DOHH2 (cell line): ENCODE results near the gene USB1.

Experiments used
- H3F3A ChIP-seq: fragments of 200-600 bp; sonication (generic), shearing (Covaris generic); 2 replicates; pipeline ENCODE4 v1.6.0; 2016; ENCODE audit warnings: antibody characterized with exemption, mild to moderate bottlenecking; ENCODE audit not compliant: control insufficient read depth, insufficient read depth
- H3K27ac ChIP-seq: fragments of 200-600 bp; sonication (generic); 2 replicates; pipeline ENCODE4 v1.5.1; 2014; ENCODE audit warnings: low read depth, mild to moderate bottlenecking, low read length, moderate library complexity
- H3K27me3 ChIP-seq: fragments of 200-600 bp; sonication (generic); 2 replicates; pipeline ENCODE4 v1.6.1; 2014; ENCODE audit warnings: mild to moderate bottlenecking, low read length, mixed read lengths; ENCODE audit not compliant: control insufficient read depth
- H3K36me3 ChIP-seq: fragments of 200-600 bp; sonication (generic); 2 replicates; pipeline ENCODE4 v1.6.1; 2014; ENCODE audit warnings: mild to moderate bottlenecking, low read length, moderate library complexity, mixed read lengths; ENCODE audit not compliant: control insufficient read depth
- H3K4me1 ChIP-seq: fragments of 200-600 bp; sonication (generic); 2 replicates; pipeline ENCODE4 v1.6.1; 2014; ENCODE audit warnings: mild to moderate bottlenecking, low read length, mixed read lengths; ENCODE audit not compliant: control insufficient read depth
- H3K4me2 ChIP-seq: fragments of 200-600 bp; sonication (generic); 2 replicates; pipeline ENCODE4 v1.6.0; 2014; ENCODE audit warnings: mild to moderate bottlenecking, low read length, moderate library complexity
- H3K4me3 ChIP-seq: fragments of 200-600 bp; sonication (generic); 2 replicates; pipeline ENCODE4 v1.5.1; 2014; ENCODE audit warnings: mild to moderate bottlenecking, low read length, mixed read lengths
- H3K79me2 ChIP-seq: fragments of 200-600 bp; sonication (generic); 2 replicates; pipeline ENCODE4 v1.6.1; 2014; ENCODE audit warnings: mild to moderate bottlenecking, low read length, mixed read lengths; ENCODE audit not compliant: control insufficient read depth
- H3K9me2 ChIP-seq: fragments of 200-600 bp; sonication (generic); replicated peaks from 2 replicates; pipeline ENCODE4 v1.6.1; 2014; ENCODE audit warnings: mild to moderate bottlenecking, low read length, mixed read lengths; ENCODE audit not compliant: control insufficient read depth
- H3K9me3 ChIP-seq: fragments of 200-600 bp; sonication (generic); 2 replicates; pipeline ENCODE4 v1.6.1; 2014; ENCODE audit warnings: antibody characterized with exemption, low read length, mixed read lengths; ENCODE audit not compliant: control insufficient read depth, insufficient read depth
- H4K20me1 ChIP-seq: fragments of 200-600 bp; sonication (generic); 2 replicates; pipeline ENCODE4 v1.6.0; 2014; ENCODE audit warnings: low read depth, mild to moderate bottlenecking, antibody characterized with exemption, low read length, moderate library complexity; ENCODE audit not compliant: control insufficient read depth, insufficient read depth
- EZH2phosphoT487 ChIP-seq: fragments of 200-600 bp; sonication (generic); IDR thresholded peaks from 2 replicates; pipeline ENCODE4 v1.6.1; 2017; ENCODE audit warnings: borderline replicate concordance, mild to moderate bottlenecking, antibody characterized with exemption, low read length, moderate library complexity, mixed read lengths
- TF ChIP-seq, protein P1 (sequence below): fragments of 200-600 bp; sonication (generic); IDR thresholded peaks from one replicate; pipeline ENCODE4 v1.5.1; 2014; ENCODE audit warnings: antibody characterized with exemption, mild to moderate bottlenecking, low read depth, low read length; ENCODE audit not compliant: poor library complexity, severe bottlenecking

The USB1 gene

GRCh38 chr16:58039829-58040495 is 38.8 kb downstream of the USB1 start:
- no peak for TF ChIP-seq EZH2phosphoT487
- TF ChIP-seq, protein P1, sequence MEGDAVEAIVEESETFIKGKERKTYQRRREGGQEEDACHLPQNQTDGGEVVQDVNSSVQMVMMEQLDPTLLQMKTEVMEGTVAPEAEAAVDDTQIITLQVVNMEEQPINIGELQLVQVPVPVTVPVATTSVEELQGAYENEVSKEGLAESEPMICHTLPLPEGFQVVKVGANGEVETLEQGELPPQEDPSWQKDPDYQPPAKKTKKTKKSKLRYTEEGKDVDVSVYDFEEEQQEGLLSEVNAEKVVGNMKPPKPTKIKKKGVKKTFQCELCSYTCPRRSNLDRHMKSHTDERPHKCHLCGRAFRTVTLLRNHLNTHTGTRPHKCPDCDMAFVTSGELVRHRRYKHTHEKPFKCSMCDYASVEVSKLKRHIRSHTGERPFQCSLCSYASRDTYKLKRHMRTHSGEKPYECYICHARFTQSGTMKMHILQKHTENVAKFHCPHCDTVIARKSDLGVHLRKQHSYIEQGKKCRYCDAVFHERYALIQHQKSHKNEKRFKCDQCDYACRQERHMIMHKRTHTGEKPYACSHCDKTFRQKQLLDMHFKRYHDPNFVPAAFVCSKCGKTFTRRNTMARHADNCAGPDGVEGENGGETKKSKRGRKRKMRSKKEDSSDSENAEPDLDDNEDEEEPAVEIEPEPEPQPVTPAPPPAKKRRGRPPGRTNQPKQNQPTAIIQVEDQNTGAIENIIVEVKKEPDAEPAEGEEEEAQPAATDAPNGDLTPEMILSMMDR = no peak
- Histone ChIP-seq H3K4me3 (no peak overlapping the region), H3K4me1 (peaks cover 32% of the 10 kb centered on the region), H3K9me3 (no peaks in the 10 kb centered on the region), H4K20me1 (no peaks in the 10 kb centered on the region), H3K9me2 (no peaks in the 10 kb centered on the region), H3F3A (no peaks in the 10 kb centered on the region), H3K27ac (no peak overlapping the region), H3K27me3 (no peaks in the 10 kb centered on the region), H3K79me2 (peaks cover 5% of the 10 kb centered on the region; the same call in 1 of the 2 replicates), H3K4me2 (no peak overlapping the region), H3K36me3 (no peaks in the 10 kb centered on the region)

DNA sequence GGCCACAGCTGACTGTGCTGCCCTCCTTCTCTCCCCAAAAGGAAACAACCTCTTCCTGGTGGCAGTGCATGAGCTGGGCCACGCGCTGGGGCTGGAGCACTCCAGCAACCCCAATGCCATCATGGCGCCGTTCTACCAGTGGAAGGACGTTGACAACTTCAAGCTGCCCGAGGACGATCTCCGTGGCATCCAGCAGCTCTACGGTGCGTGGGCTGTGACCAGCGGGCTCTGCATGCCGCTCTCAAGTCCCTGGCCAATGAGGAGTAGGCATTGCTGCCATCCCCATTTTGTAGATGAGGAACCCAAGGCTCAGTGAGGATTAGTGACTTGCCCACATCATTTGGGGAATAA is 39.3 kb downstream of the USB1 start:
- H3K4me2 ChIP-seq = no peak overlapping the region
- no peaks in the 10 kb centered on the region for H3K9me3 ChIP-seq

GRCh38 chr16:58040945-58041627 is 39.9 kb downstream of the USB1 start:
- Histone ChIP-seq H3K36me3 (no peaks in the 10 kb centered on the region), H3K9me2 (no peaks in the 10 kb centered on the region)
- no peak for TF ChIP-seq EZH2phosphoT487
- TF ChIP-seq, protein P1 = no peak

More for the DNA sequence above, 39.3 kb downstream of the USB1 start:
- no peak for TF ChIP-seq EZH2phosphoT487
- TF ChIP-seq, protein P1 = no peak
- Histone ChIP-seq H3K4me3 (no peak overlapping the region), H3K9me2 (no peaks in the 10 kb centered on the region), H3K36me3 (no peaks in the 10 kb centered on the region), H3K4me1 (peaks cover 27% of the 10 kb centered on the region), H4K20me1 (no peaks in the 10 kb centered on the region), H3K27ac (no peak overlapping the region), H3K27me3 (no peaks in the 10 kb centered on the region), H3F3A (no peaks in the 10 kb centered on the region), H3K79me2 (peaks cover 5% of the 10 kb centered on the region; the same call in 1 of the 2 replicates)

More at GRCh38 chr16:58040945-58041627, 39.9 kb downstream of the USB1 start:
- Histone ChIP-seq H3K4me1 (peaks cover 21% of the 10 kb centered on the region), H3K4me2 (no peak overlapping the region), H4K20me1 (no peaks in the 10 kb centered on the region), H3K9me3 (no peaks in the 10 kb centered on the region), H3K27ac (no peak overlapping the region), H3K27me3 (no peaks in the 10 kb centered on the region), H3F3A (no peaks in the 10 kb centered on the region), H3K4me3 (no peak overlapping the region), H3K79me2 (peaks cover 3% of the 10 kb centered on the region; the same call in 1 of the 2 replicates)
